Liver (tissue), 9 donors: ENCODE results near the gene ZSWIM6. TPM values are rescaled to one million over a fixed set of nuclear protein-coding genes. Genes with fewer than 3 reads are reported as not detected.

Experiments
- DNase-seq: peaks from one replicate; pipeline ENCODE4 v3.0.0-alpha.2; 2017; ENCODE audit warnings: low spot score
- H3K27ac ChIP-seq, 2 donors: one replicate each; pipeline ENCODE4 v1.7.0; 2013; ENCODE audit warnings: inconsistent platforms in 2 of 2, low read length in 2 of 2, control low read depth in 1 of 2, low read depth in 1 of 2, mild to moderate bottlenecking in 1 of 2
- H3K27me3 ChIP-seq, 4 donors: one replicate each; pipeline versions ENCODE4 v1.6.1 to v1.7.0; 2013; ENCODE audit warnings: low read length in 3 of 4, inconsistent platforms in 1 of 4, mild to moderate bottlenecking in 1 of 4, moderate library complexity in 1 of 4; ENCODE audit not compliant: control insufficient read depth in 4 of 4, insufficient read depth in 4 of 4
- H3K36me3 ChIP-seq, 4 donors: one replicate each; pipeline versions ENCODE4 v1.6.1 to v1.7.0; 2013; ENCODE audit warnings: low read length in 3 of 4, mild to moderate bottlenecking in 3 of 4, low read depth in 1 of 4, moderate library complexity in 1 of 4; ENCODE audit not compliant: control insufficient read depth in 4 of 4, insufficient read depth in 3 of 4
- H3K4me1 ChIP-seq, 4 donors: one replicate each; pipeline versions ENCODE4 v1.6.1 to v1.7.0; 2013; ENCODE audit warnings: low read length in 3 of 4, mild to moderate bottlenecking in 3 of 4, moderate library complexity in 1 of 4; ENCODE audit not compliant: control insufficient read depth in 4 of 4, insufficient read depth in 4 of 4
- H3K4me3 ChIP-seq, 3 donors: one replicate each; pipeline versions ENCODE4 v1.6.1 to v1.7.0; 2013; ENCODE audit warnings: low read length in 3 of 3, control low read depth in 1 of 3, low read depth in 1 of 3, mild to moderate bottlenecking in 1 of 3
- H3K9ac ChIP-seq, 2 donors: one replicate each; pipeline ENCODE4 v1.7.0; 2013; ENCODE audit warnings: low read length in 2 of 2, mild to moderate bottlenecking in 2 of 2, moderate library complexity in 2 of 2, control low read depth in 1 of 2, low read depth in 1 of 2
- H3K9me3 ChIP-seq, 4 donors: one replicate each; pipeline versions ENCODE4 v1.6.1 to v1.7.0; 2013; ENCODE audit warnings: low read length in 3 of 4; ENCODE audit not compliant: control insufficient read depth in 4 of 4
- CTCF ChIP-seq: fragments of 150-350 bp; IDR thresholded peaks from 2 replicates; pipeline ENCODE4 v1.5.1; 2017; ENCODE audit warnings: improper control_type of control experiment, low read depth, low read length; ENCODE audit not compliant: missing input control
- EGR1 ChIP-seq, 2 donors: IDR thresholded peaks; 2 replicates each; pipeline ENCODE4 v1.6.1; 2016 to 2018; ENCODE audit warnings: antibody characterized with exemption in 2 of 2, low read depth in 2 of 2
- GABPA ChIP-seq, 2 donors: IDR thresholded peaks in 1 of 2; conservative IDR thresholded peaks in 1 of 2; 2 replicates each; pipeline ENCODE4 v1.6.1; 2016; ENCODE audit warnings: antibody characterized with exemption in 2 of 2, mild to moderate bottlenecking in 1 of 2, moderate library complexity in 1 of 2
- HNF4G ChIP-seq: IDR thresholded peaks from 2 replicates; pipeline ENCODE4 v1.6.1; 2016; ENCODE audit warnings: antibody characterized with exemption
- JUND ChIP-seq, 2 donors: IDR thresholded peaks; 2 replicates each; pipeline ENCODE4 v1.6.1; 2016; ENCODE audit warnings: antibody characterized with exemption in 2 of 2
- NR2F2 ChIP-seq: IDR thresholded peaks from 2 replicates; pipeline ENCODE4 v1.6.1; 2016; ENCODE audit warnings: antibody characterized with exemption
- RAD21 ChIP-seq, 2 donors: IDR thresholded peaks; 2 replicates each; pipeline ENCODE4 v1.6.1; 2016; ENCODE audit warnings: antibody characterized with exemption in 2 of 2, mild to moderate bottlenecking in 2 of 2
- REST ChIP-seq: IDR thresholded peaks from 2 replicates; pipeline ENCODE4 v1.6.1; 2016; ENCODE audit warnings: antibody characterized with exemption, mild to moderate bottlenecking
- RXRA ChIP-seq, 2 donors: IDR thresholded peaks; 2 replicates each; pipeline ENCODE4 v1.6.1; 2017 to 2018; ENCODE audit warnings: antibody characterized with exemption in 2 of 2, mild to moderate bottlenecking in 1 of 2
- TAF1 ChIP-seq: conservative IDR thresholded peaks from 2 replicates; pipeline ENCODE4 v1.6.1; 2016; ENCODE audit warnings: antibody characterized with exemption, mild to moderate bottlenecking
- YY1 ChIP-seq: IDR thresholded peaks from 2 replicates; pipeline ENCODE4 v1.6.1; 2016; ENCODE audit warnings: antibody characterized with exemption, mild to moderate bottlenecking
- ZBTB33 ChIP-seq: IDR thresholded peaks from 2 replicates; pipeline ENCODE4 v1.6.1; 2016; ENCODE audit warnings: antibody characterized with exemption
- WGBS: extraction: QIAGEN DNeasy Blood & Tissue Kit; methylation state at CpG from one replicate; pipeline ENCODE4 v1.1.7; 2013; 5-methylcytosine and 5-hydroxymethylcytosine counted together
- polyA plus RNA-seq, 2 donors: library from polyadenylated mRNA; stranded (reverse) in 1 of 2; unstranded in 1 of 2; fragments of 200-250 nt in 1 of 2; fragments of >200 nt in 1 of 2; fragmentation: Nextera tagmentation in 1 of 2; extraction: Ambion mirVana in 1 of 2; gene quantifications; one replicate each; pipeline versions ENCODE4 v1.2.1 to v1.2.3, GENCODE V29; 2013 to 2015
- total RNA-seq, 2 donors: library from RNA; depleted of rRNA; stranded (reverse); fragments of >200 nt; gene quantifications; one replicate each; pipeline ENCODE4 v1.2.3, GENCODE V29; 2014
- donor health status: healthy.
- donor health status: healthy.
- donor health status: healthy.
- donor health status: healthy.
- donor health status: healthy.

Gene ZSWIM6
- total and polyA plus RNA-seq, 4 donors: 1.3 to 5.2 (median 3.3) TPM

GRCh38 chr5:61525512-61526206 is 193.6 kb downstream of the ZSWIM6 start:
- peaks cover 0 to 15% (median 10%) of the 10 kb centered on the region in 4 donors for H3K36me3 ChIP-seq
- DNase-seq: no peak
- no peak for TF ChIP-seq TAF1
- TF ChIP-seq CTCF: no peak
- TF ChIP-seq RAD21 (IDR thresholded peaks at IDR 0.05): no peak
- TF ChIP-seq REST: no peak
- no peak for TF ChIP-seq EGR1 (IDR thresholded peaks at IDR 0.05; ENCODE audit: low read depth in 2 of 2)
- no peak for TF ChIP-seq HNF4G
- no peak for TF ChIP-seq NR2F2
- no peak for TF ChIP-seq ZBTB33
- no peak for TF ChIP-seq JUND (IDR thresholded peaks at IDR 0.05)
- no peak for TF ChIP-seq GABPA (IDR thresholded peaks at IDR 0.05 in 1 of 2, conservative IDR thresholded peaks at IDR 0.05 in 1 of 2)
- no peak for TF ChIP-seq RXRA (IDR thresholded peaks at IDR 0.05)

GRCh38 chr5:61526207-61526519 is 194.1 kb downstream of the ZSWIM6 start:
- WGBS: 97% methylated on average over 5 of the region's 5 CpGs
- H3K27ac ChIP-seq: no peak overlapping the region
- H3K27me3 ChIP-seq: no peaks in the 10 kb centered on the region
- no peak for TF ChIP-seq YY1
- DNase-seq: no peak
- H3K9ac ChIP-seq: no peak overlapping the region
- H3K36me3 ChIP-seq: peaks cover 0 to 16% (median 11%) of the 10 kb centered on the region in 4 donors
- no peak overlapping the region for H3K4me3 ChIP-seq
- H3K9me3 ChIP-seq: no peaks in the 10 kb centered on the region
- peaks cover 3 to 17% (median 13%) of the 10 kb centered on the region in 4 donors for H3K4me1 ChIP-seq

More at GRCh38 chr5:61525512-61526206, 193.6 kb downstream of the ZSWIM6 start:
- peaks cover 3 to 17% (median 13%) of the 10 kb centered on the region in 4 donors for H3K4me1 ChIP-seq
- WGBS: 91% methylated on average over 12 of the region's 12 CpGs
- no peaks in the 10 kb centered on the region for H3K9me3 ChIP-seq
- no peak overlapping the region for H3K9ac ChIP-seq
- H3K27ac ChIP-seq: no peak overlapping the region
- no peak overlapping the region for H3K4me3 ChIP-seq
- no peaks in the 10 kb centered on the region for H3K27me3 ChIP-seq
